Uterus (tissue), 4 donors: ENCODE measurements around the gene E2F6. TPM values are rescaled to one million over a fixed set of nuclear protein-coding genes. Genes with fewer than 3 reads are reported as not detected.
A peak's percentile ranks its signal among the peaks of the same experiment; 100 is the strongest.

ENCODE experiments used
- DNase-seq, 2 donors: peaks; one replicate each; pipeline ENCODE4 v3.0.0-alpha.2; 2019 to 2020
- H3K27ac ChIP-seq, 2 donors: fragments of 200-600 bp; sonication (generic); 1 replicate in 1 of 2; 2 replicates in 1 of 2; pipeline ENCODE4 v1.5.1; 2016 to 2018
- H3K27me3 ChIP-seq, 2 donors: fragments of 200-600 bp; sonication (generic); one replicate each; pipeline ENCODE4 v1.5.1; 2018 to 2019; ENCODE audit warnings: control low read depth in 1 of 2
- H3K36me3 ChIP-seq, 2 donors: fragments of 200-600 bp; sonication (generic); one replicate each; pipeline ENCODE4 v1.5.1; 2019; ENCODE audit warnings: control low read depth in 1 of 2
- H3K4me1 ChIP-seq, 2 donors: fragments of 200-600 bp; sonication (generic); one replicate each; pipeline ENCODE4 v1.5.1; 2018 to 2019; ENCODE audit warnings: control low read depth in 1 of 2
- H3K4me3 ChIP-seq, 2 donors: fragments of 200-600 bp; sonication (generic); 1 replicate in 1 of 2; 2 replicates in 1 of 2; pipeline ENCODE4 v1.5.1; 2018 to 2019; ENCODE audit warnings: mild to moderate bottlenecking in 1 of 2
- H3K9me3 ChIP-seq, 2 donors: fragments of 200-600 bp; sonication (generic); one replicate each; pipeline ENCODE4 v1.5.1; 2019; ENCODE audit warnings: control low read depth in 1 of 2
- POLR2A ChIP-seq, 2 donors: fragments of 450-650 bp; IDR thresholded peaks; one replicate each; pipeline ENCODE4 v1.6.1; 2016; ENCODE audit warnings: antibody characterized with exemption in 2 of 2, mild to moderate bottlenecking in 1 of 2, moderate library complexity in 1 of 2
- intact Hi-C: fragments of 100-400 bp; cut with DNase I; formaldehyde crosslinking; loops from one replicate; pipeline ENCODE4 v1.15.1; 2023; ENCODE audit warnings: low total_unique reads
- total RNA-seq, 4 donors: library from RNA; depleted of rRNA in 3 of 4; stranded (reverse); fragments of >200 nt in 3 of 4; gene quantifications; one replicate each; pipeline versions ENCODE4 v1.1.0 to v1.2.4, GENCODE V29; 2014 to 2023
- TF ChIP-seq, protein P1 (sequence below), 4 experiments: fragments of 200-600 bp in 2 of 4; fragments of 450-650 bp in 2 of 4; sonication (generic) in 2 of 4; IDR thresholded peaks; one replicate each; pipeline ENCODE4 v1.5.1; 2016 to 2019; ENCODE audit warnings: antibody characterized with exemption in 4 of 4, mild to moderate bottlenecking in 2 of 4, moderate library complexity in 1 of 4
- donor health status: DM: yes; HTN: yes; CAD: no.

The E2F6 gene
- total RNA-seq, 4 donors from 2014 or later = 10.2 to 25.0 (median 20.7) TPM

DNA sequence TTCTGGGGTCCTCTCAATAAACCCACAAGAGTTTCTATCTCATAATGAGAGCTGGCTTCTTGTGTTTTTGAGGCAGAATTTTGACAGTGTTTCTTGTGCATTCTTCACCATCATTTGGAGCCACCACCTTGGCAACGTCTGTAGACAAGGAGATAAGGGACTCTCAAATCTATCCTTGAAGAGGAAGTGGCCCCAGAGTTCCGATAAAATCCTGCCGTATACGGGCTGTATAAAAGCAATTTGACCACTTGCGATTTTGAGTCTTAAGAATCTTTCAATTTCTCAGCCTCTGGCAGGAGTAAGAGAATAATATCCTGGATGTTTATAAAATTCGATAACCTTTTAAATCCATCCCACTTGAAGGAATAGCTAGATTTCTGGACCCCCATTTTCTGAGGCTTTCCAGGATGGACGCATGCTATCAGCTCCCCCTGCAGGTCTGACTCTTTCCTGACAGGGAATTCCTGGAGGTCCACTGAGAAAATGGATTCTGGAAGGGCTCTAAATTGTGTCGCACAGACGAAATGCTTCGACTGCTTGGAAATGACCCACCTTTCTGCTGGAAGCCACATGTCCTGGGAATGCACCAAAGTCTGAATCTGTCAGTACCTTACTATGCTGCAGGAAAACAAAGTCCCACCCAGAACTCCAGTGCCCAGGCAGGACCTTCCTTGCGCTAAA, 54.1 kb downstream of the E2F6 start:
- peak; percentile 49 to 54 for DNase-seq
- Histone ChIP-seq H3K27me3 (no peaks in the 10 kb centered on the region), H3K4me1 (peaks cover 4 to 6% of the 10 kb centered on the region in 2 donors), H3K4me3 (peak overlapping the region in 1 of 2 donors; percentile 27), H3K9me3 (no peaks in the 10 kb centered on the region), H3K27ac (peak overlapping the region in 1 of 2 donors; percentile 20), H3K36me3 (no peaks in the 10 kb centered on the region)
- TF ChIP-seq POLR2A (IDR thresholded peaks at IDR 0.05) = no peak
- TF ChIP-seq, protein P1, sequence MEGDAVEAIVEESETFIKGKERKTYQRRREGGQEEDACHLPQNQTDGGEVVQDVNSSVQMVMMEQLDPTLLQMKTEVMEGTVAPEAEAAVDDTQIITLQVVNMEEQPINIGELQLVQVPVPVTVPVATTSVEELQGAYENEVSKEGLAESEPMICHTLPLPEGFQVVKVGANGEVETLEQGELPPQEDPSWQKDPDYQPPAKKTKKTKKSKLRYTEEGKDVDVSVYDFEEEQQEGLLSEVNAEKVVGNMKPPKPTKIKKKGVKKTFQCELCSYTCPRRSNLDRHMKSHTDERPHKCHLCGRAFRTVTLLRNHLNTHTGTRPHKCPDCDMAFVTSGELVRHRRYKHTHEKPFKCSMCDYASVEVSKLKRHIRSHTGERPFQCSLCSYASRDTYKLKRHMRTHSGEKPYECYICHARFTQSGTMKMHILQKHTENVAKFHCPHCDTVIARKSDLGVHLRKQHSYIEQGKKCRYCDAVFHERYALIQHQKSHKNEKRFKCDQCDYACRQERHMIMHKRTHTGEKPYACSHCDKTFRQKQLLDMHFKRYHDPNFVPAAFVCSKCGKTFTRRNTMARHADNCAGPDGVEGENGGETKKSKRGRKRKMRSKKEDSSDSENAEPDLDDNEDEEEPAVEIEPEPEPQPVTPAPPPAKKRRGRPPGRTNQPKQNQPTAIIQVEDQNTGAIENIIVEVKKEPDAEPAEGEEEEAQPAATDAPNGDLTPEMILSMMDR (IDR thresholded peaks at IDR 0.05) = peak; percentile 77 to 84 (median 82)
- intact Hi-C loops = loop anchor here (5.0 kb wide), 1 partner anchor 180 kb away; no protein-coding TSS in a partner anchor

DNA sequence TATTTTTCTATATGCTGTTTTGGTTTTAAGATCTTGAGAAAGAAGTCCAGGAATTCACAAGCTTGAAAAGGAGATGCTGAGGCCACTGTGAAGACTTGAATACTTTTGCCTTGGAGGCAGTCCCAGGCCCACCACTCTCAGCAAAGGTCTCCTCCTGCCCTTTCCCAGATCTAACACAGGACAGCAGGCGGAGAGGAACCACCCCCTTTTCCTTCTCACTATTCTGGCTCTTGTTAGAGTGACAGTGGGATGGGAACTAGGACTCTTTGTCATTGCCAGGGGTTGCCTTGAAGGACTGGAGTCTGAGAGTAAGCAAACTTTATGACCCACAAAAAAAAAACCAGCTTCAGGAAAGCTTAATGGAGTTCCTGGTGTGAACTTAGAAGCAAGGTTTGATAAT, 54.7 kb downstream of the E2F6 start:
- Histone ChIP-seq H3K4me1 (peaks cover 4 to 6% of the 10 kb centered on the region in 2 donors), H3K36me3 (no peaks in the 10 kb centered on the region), H3K27ac (no peak overlapping the region), H3K4me3 (no peak overlapping the region), H3K9me3 (no peaks in the 10 kb centered on the region), H3K27me3 (no peaks in the 10 kb centered on the region)
- no peak for DNase-seq
- intact Hi-C loops = loop anchor here (5.0 kb wide), 1 partner anchor 179 kb away; no protein-coding TSS in a partner anchor
- TF ChIP-seq, protein P1 (IDR thresholded peaks at IDR 0.05) = no peak
- no peak for TF ChIP-seq POLR2A (IDR thresholded peaks at IDR 0.05)

DNA sequence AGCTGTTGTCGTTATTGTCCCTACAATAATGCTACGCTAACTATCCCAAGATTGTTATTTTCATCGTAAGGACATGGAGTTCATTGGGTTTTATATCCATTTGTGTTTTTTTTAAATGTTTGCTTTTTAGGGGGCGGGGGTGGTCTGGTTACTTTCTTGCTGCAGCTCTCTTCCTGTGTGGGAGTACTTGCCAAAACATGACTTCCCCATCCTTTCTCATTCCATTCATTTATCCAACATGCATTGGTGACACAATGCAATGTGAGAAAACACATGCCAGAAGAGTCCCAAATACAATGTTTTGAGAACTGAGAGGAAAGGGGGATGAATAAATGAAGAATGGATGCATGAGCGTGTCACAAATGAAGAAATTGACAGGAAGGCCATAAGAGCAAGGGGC, 55.9 kb downstream of the E2F6 start:
- H3K9me3 ChIP-seq = no peaks in the 10 kb centered on the region
- DNase-seq = no peak
- TF ChIP-seq, protein P1 (IDR thresholded peaks at IDR 0.05) = no peak
- TF ChIP-seq POLR2A (IDR thresholded peaks at IDR 0.05) = no peak
- H3K27ac ChIP-seq = no peak overlapping the region
- H3K27me3 ChIP-seq = no peaks in the 10 kb centered on the region
- no peak overlapping the region for H3K4me3 ChIP-seq
- H3K4me1 ChIP-seq = peaks cover 4 to 6% of the 10 kb centered on the region in 2 donors
- no peaks in the 10 kb centered on the region for H3K36me3 ChIP-seq
- intact Hi-C loops = loop anchor here (5.0 kb wide), 1 partner anchor 178 kb away; no protein-coding TSS in a partner anchor

DNA sequence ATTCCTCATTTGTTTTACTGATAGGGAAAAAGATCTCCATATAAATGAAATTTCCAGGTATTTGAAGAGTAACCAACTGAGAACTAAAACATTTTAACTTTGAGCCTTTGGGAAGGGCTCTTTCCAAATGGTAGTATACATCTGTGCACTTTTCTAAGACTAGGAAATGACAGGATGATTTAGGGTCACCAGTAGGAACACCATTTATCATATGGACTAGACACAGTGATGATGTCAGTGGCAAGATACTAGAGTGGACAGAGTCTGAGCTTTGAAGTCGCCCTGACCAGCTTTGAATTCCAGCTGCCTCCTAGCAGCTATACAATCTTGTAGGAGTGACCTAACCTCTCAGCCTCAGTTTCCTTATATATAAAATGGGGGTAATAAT, 56.4 kb downstream of the E2F6 start:
- H3K9me3 ChIP-seq = no peaks in the 10 kb centered on the region
- no peaks in the 10 kb centered on the region for H3K36me3 ChIP-seq
- TF ChIP-seq POLR2A (IDR thresholded peaks at IDR 0.05) = no peak
- TF ChIP-seq, protein P1 (IDR thresholded peaks at IDR 0.05) = no peak
- H3K4me1 ChIP-seq = peaks cover 4 to 6% of the 10 kb centered on the region in 2 donors
- intact Hi-C loops = no loop called here
- no peak for DNase-seq
- no peak overlapping the region for H3K27ac ChIP-seq
- no peaks in the 10 kb centered on the region for H3K27me3 ChIP-seq
- H3K4me3 ChIP-seq = no peak overlapping the region

- intact Hi-C loops = no loop called here
Observed at GRCh38 chr2:11408959-11409571, 56.9 kb downstream of the E2F6 start.

More at GRCh38 chr2:11408959-11409571, 56.9 kb downstream of the E2F6 start:
- Histone ChIP-seq H3K36me3 (no peaks in the 10 kb centered on the region), H3K27me3 (no peaks in the 10 kb centered on the region), H3K9me3 (no peaks in the 10 kb centered on the region), H3K27ac (no peak overlapping the region), H3K4me3 (no peak overlapping the region), H3K4me1 (peaks cover 4 to 6% of the 10 kb centered on the region in 2 donors)
- TF ChIP-seq POLR2A (IDR thresholded peaks at IDR 0.05) = no peak
- TF ChIP-seq, protein P1 (IDR thresholded peaks at IDR 0.05) = no peak
- DNase-seq = no peak
